ENCODE data around the gene TPO.

TPO gene

GRCh38 chr2:1540481-1540880, 127.2 kb downstream of the TPO start:
- Mint-ChIP-seq H3K27ac (peak overlapping the region in 2 of 3 experiments; percentile 6 to 49), H3K9me3 (no peaks in the 10 kb centered on the region), H3K4me1 (peaks cover 23% of the 10 kb centered on the region), H3K36me3 (ENCODE audit: low read depth) (no peaks in the 10 kb centered on the region), H3K27me3 (ENCODE audit: low read depth) (peaks cover 23% of the 10 kb centered on the region), H3K4me3 (no peak overlapping the region)
- TF ChIP-seq CTCF (IDR thresholded peaks at IDR 0.05; ENCODE audit: unreplicated experiment in 3 of 3) = no peak

GRCh38 chr2:1541040-1541439, 127.8 kb downstream of the TPO start:
- Mint-ChIP-seq H3K27ac (peak overlapping the region in 1 of 3 experiments; percentile 49), H3K27me3 (ENCODE audit: low read depth) (peaks cover 25% of the 10 kb centered on the region), H3K36me3 (ENCODE audit: low read depth) (no peaks in the 10 kb centered on the region), H3K9me3 (no peaks in the 10 kb centered on the region), H3K4me1 (peaks cover 26% of the 10 kb centered on the region), H3K4me3 (no peak overlapping the region)
- no peak for TF ChIP-seq CTCF (IDR thresholded peaks at IDR 0.05; ENCODE audit: unreplicated experiment in 3 of 3)

GRCh38 chr2:1541819-1542475, 128.7 kb downstream of the TPO start:
- Mint-ChIP-seq H3K27me3 (ENCODE audit: low read depth) (peaks cover 34% of the 10 kb centered on the region), H3K4me1 (peaks cover 28% of the 10 kb centered on the region), H3K27ac (no peak overlapping the region), H3K9me3 (no peaks in the 10 kb centered on the region), H3K36me3 (ENCODE audit: low read depth) (no peaks in the 10 kb centered on the region), H3K4me3 (no peak overlapping the region)
- TF ChIP-seq CTCF (IDR thresholded peaks at IDR 0.05; ENCODE audit: unreplicated experiment in 3 of 3) = no peak

GRCh38 chr2:1542971-1543370, 129.7 kb downstream of the TPO start:
- TF ChIP-seq CTCF (IDR thresholded peaks at IDR 0.05; ENCODE audit: unreplicated experiment in 3 of 3) = no peak
- Mint-ChIP-seq H3K27me3 (ENCODE audit: low read depth) (peaks cover 33% of the 10 kb centered on the region), H3K27ac (peak overlapping the region in 2 of 3 experiments; percentile 8 to 44), H3K36me3 (ENCODE audit: low read depth) (no peaks in the 10 kb centered on the region), H3K9me3 (no peaks in the 10 kb centered on the region), H3K4me1 (peaks cover 28% of the 10 kb centered on the region), H3K4me3 (no peak overlapping the region)

GRCh38 chr2:1543776-1544477, 130.7 kb downstream of the TPO start:
- Mint-ChIP-seq H3K4me1 (peaks cover 28% of the 10 kb centered on the region), H3K27me3 (ENCODE audit: low read depth) (peaks cover 28% of the 10 kb centered on the region), H3K27ac (no peak overlapping the region), H3K4me3 (no peak overlapping the region), H3K9me3 (no peaks in the 10 kb centered on the region), H3K36me3 (ENCODE audit: low read depth) (no peaks in the 10 kb centered on the region)
- TF ChIP-seq CTCF (IDR thresholded peaks at IDR 0.05; ENCODE audit: unreplicated experiment in 3 of 3) = no peak
